Measurements from ENCODE around the gene SMTNL2. TPM values are rescaled to one million over a fixed set of nuclear protein-coding genes. Genes with fewer than 3 reads are reported as not detected.

SMTNL2 gene
- total RNA-seq, 1 donor from 2014 or later = 0.32 TPM

- no peak overlapping the region for H3K4me3 Mint-ChIP-seq (ENCODE audit: unreplicated experiment)
- peak; percentile 83 for DNase-seq (ENCODE audit: low spot score)
- no peaks in the 10 kb centered on the region for H3K36me3 Mint-ChIP-seq (ENCODE audit: low read depth)
- H3K9me3 Mint-ChIP-seq (ENCODE audit: low read depth) = no peaks in the 10 kb centered on the region
- no peak overlapping the region for H3K27ac Mint-ChIP-seq (ENCODE audit: unreplicated experiment)
- H3K27me3 Mint-ChIP-seq (ENCODE audit: low read depth) = peaks cover 3% of the 10 kb centered on the region
- H3K4me1 Mint-ChIP-seq (ENCODE audit: low read depth) = peaks cover 20% of the 10 kb centered on the region
- TF ChIP-seq, protein P1, sequence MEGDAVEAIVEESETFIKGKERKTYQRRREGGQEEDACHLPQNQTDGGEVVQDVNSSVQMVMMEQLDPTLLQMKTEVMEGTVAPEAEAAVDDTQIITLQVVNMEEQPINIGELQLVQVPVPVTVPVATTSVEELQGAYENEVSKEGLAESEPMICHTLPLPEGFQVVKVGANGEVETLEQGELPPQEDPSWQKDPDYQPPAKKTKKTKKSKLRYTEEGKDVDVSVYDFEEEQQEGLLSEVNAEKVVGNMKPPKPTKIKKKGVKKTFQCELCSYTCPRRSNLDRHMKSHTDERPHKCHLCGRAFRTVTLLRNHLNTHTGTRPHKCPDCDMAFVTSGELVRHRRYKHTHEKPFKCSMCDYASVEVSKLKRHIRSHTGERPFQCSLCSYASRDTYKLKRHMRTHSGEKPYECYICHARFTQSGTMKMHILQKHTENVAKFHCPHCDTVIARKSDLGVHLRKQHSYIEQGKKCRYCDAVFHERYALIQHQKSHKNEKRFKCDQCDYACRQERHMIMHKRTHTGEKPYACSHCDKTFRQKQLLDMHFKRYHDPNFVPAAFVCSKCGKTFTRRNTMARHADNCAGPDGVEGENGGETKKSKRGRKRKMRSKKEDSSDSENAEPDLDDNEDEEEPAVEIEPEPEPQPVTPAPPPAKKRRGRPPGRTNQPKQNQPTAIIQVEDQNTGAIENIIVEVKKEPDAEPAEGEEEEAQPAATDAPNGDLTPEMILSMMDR (IDR thresholded peaks at IDR 0.05) = no peak
Observed at GRCh38 chr17:4596636-4597380, 12.5 kb downstream of the SMTNL2 start.

GRCh38 chr17:4597975-4598374 lies 13.6 kb downstream of the SMTNL2 start:
- H3K9me3 Mint-ChIP-seq (ENCODE audit: low read depth) = no peaks in the 10 kb centered on the region
- no peaks in the 10 kb centered on the region for H3K36me3 Mint-ChIP-seq (ENCODE audit: low read depth)
- TF ChIP-seq, protein P1 (IDR thresholded peaks at IDR 0.05) = no peak
- no peak overlapping the region for H3K4me3 Mint-ChIP-seq (ENCODE audit: unreplicated experiment)
- H3K27me3 Mint-ChIP-seq (ENCODE audit: low read depth) = no peaks in the 10 kb centered on the region
- peaks cover 20% of the 10 kb centered on the region for H3K4me1 Mint-ChIP-seq (ENCODE audit: low read depth)
- peak; percentile 69 for DNase-seq (ENCODE audit: low spot score)
- H3K27ac Mint-ChIP-seq (ENCODE audit: unreplicated experiment) = no peak overlapping the region

- Mint-ChIP-seq H3K4me1 (ENCODE audit: low read depth) (peaks cover 17% of the 10 kb centered on the region), H3K27ac (ENCODE audit: unreplicated experiment) (no peak overlapping the region), H3K36me3 (ENCODE audit: low read depth) (no peaks in the 10 kb centered on the region), H3K27me3 (ENCODE audit: low read depth) (no peaks in the 10 kb centered on the region), H3K4me3 (ENCODE audit: unreplicated experiment) (no peak overlapping the region), H3K9me3 (ENCODE audit: low read depth) (no peaks in the 10 kb centered on the region)
- TF ChIP-seq, protein P1 (IDR thresholded peaks at IDR 0.05) = no peak
- peak; percentile 84 for DNase-seq (ENCODE audit: low spot score)
Observed at GRCh38 chr17:4598776-4599504, 14.6 kb downstream of the SMTNL2 start.

DNA sequence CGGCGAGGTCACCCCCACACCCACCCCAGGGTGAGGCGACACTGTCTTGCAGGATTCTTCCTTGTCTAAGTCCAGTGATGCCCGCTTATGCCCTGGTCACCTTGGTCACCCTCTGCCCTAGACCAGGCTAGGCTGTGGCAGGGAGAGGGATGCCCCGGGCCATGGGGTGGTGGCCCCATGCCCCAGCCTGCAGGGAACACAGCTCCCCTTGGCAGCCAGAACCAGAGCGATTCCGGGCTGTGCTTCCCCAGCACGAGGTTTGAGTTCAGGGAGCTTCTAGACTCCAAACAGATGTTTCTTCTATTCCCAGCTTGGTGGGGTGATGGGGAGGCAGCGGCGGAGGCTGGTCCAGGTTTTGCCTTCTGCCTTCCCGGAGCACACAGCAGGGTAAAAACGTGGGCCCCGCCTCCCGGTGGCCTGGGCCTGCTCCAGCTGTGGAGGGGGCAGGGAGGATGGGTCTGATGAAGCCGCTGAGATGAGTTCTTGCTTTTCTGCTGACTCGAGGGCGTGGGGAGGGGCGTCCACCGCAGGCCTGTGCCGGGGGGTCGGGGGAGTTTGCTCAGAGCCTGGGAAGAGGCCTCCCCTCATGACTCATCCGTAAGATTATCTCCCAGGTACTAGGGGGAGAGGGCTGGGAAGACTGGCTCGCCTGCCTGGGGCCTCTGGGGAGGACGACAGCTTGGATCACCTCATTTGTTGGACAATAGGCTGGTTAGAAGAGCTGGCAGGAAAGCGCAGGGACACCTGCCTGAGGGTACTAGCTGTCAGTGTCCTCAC lies 15.4 kb downstream of the SMTNL2 start:
- Mint-ChIP-seq H3K4me1 (ENCODE audit: low read depth) (peaks cover 24% of the 10 kb centered on the region), H3K4me3 (ENCODE audit: unreplicated experiment) (peak overlapping the region; percentile 9), H3K27ac (ENCODE audit: unreplicated experiment) (peak overlapping the region; percentile 57), H3K9me3 (ENCODE audit: low read depth) (no peaks in the 10 kb centered on the region), H3K27me3 (ENCODE audit: low read depth) (no peaks in the 10 kb centered on the region), H3K36me3 (ENCODE audit: low read depth) (no peaks in the 10 kb centered on the region)
- TF ChIP-seq, protein P1 (IDR thresholded peaks at IDR 0.05) = no peak
- DNase-seq (ENCODE audit: low spot score) = no peak

GRCh38 chr17:4600563-4600962 lies 16.2 kb downstream of the SMTNL2 start:
- Mint-ChIP-seq H3K27me3 (ENCODE audit: low read depth) (no peaks in the 10 kb centered on the region), H3K27ac (ENCODE audit: unreplicated experiment) (no peak overlapping the region), H3K4me3 (ENCODE audit: unreplicated experiment) (no peak overlapping the region), H3K4me1 (ENCODE audit: low read depth) (peaks cover 32% of the 10 kb centered on the region), H3K36me3 (ENCODE audit: low read depth) (no peaks in the 10 kb centered on the region), H3K9me3 (ENCODE audit: low read depth) (no peaks in the 10 kb centered on the region)
- no peak for DNase-seq (ENCODE audit: low spot score)
- TF ChIP-seq, protein P1 (IDR thresholded peaks at IDR 0.05) = no peak

Measured in chondrocyte (in vitro differentiated cells).